Astrocyte (in vitro differentiated cells and primary cell): ENCODE measurements around the gene CBX7.

Experiments used
- EZH2 ChIP-seq: IDR thresholded peaks from 2 replicates; pipeline ENCODE4 v1.6.1; 2012; ENCODE audit warnings: mild to moderate bottlenecking, low read length, inconsistent platforms; ENCODE audit not compliant: insufficient read depth
- TF ChIP-seq, protein P1 (sequence below): IDR thresholded peaks from 2 replicates; pipeline ENCODE4 v1.5.1; 2011; ENCODE audit warnings: low read depth, mild to moderate bottlenecking, inconsistent platforms, low read length, moderate library complexity; ENCODE audit not compliant: insufficient read depth

DNA sequence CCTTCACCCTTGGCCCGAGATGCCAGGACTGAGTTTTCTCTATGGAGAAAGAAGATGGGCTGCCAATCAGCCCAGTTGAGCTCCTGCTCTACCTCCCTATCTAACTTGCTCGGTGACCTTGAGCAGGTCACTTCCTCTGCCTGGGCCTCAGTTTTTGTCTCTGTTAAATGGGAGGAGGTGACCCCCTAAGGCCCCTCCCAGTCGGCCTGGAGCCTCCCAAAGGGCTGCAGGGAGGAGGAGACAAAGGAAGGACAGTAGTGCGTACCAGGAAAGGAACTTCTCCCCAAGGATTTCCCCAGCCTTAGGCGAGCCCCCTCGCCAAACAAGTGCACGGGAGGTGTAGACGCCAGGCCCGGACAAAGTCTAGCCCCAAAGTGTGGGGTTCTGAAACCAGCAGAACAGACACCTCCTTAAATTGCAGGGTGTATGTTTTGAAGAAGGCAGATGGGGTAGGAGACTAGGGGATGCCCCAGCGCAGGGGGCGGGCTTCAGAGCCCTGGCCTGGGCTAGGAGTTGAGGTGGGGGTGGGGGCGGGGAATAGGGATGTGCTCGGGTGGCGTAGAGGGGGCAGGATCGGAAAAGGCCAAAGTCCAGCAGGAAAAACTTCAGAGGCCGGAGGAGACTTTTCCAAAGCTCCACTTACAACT, 1.0 kb downstream of the CBX7 start:
- TF ChIP-seq, protein P1, sequence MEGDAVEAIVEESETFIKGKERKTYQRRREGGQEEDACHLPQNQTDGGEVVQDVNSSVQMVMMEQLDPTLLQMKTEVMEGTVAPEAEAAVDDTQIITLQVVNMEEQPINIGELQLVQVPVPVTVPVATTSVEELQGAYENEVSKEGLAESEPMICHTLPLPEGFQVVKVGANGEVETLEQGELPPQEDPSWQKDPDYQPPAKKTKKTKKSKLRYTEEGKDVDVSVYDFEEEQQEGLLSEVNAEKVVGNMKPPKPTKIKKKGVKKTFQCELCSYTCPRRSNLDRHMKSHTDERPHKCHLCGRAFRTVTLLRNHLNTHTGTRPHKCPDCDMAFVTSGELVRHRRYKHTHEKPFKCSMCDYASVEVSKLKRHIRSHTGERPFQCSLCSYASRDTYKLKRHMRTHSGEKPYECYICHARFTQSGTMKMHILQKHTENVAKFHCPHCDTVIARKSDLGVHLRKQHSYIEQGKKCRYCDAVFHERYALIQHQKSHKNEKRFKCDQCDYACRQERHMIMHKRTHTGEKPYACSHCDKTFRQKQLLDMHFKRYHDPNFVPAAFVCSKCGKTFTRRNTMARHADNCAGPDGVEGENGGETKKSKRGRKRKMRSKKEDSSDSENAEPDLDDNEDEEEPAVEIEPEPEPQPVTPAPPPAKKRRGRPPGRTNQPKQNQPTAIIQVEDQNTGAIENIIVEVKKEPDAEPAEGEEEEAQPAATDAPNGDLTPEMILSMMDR, result no peak
- no peak for TF ChIP-seq EZH2
